Right cardiac atrium (tissue), 5 donors: ENCODE data around the gene PTAFR. TPM values are rescaled to one million over a fixed set of nuclear protein-coding genes. Genes with fewer than 3 reads are reported as not detected.
A peak's percentile ranks its signal among the peaks of the same experiment; 100 is the strongest.

Experiments used
- ATAC-seq, 2 donors: fragments of 200-7000 bp; cut with Tn5 transposase; one replicate each; pipeline versions ENCODE4 v1.8.0 to v1.9.1; 2020; ENCODE audit warnings: moderate library complexity in 2 of 2, mild to moderate bottlenecking in 1 of 2
- DNase-seq, 3 donors: peaks; one replicate each; pipeline ENCODE4 v3.0.0-alpha.2; 2020
- H3K27ac ChIP-seq: one replicate; pipeline ENCODE4 v1.5.1; 2013; ENCODE audit warnings: mild to moderate bottlenecking, low read length, control low read depth, moderate library complexity
- H3K27me3 ChIP-seq: one replicate; pipeline ENCODE4 v1.6.1; 2013; ENCODE audit not compliant: control insufficient read depth, insufficient read depth
- H3K4me1 ChIP-seq: one replicate; pipeline ENCODE4 v1.6.1; 2013; ENCODE audit warnings: low read length; ENCODE audit not compliant: control insufficient read depth, insufficient read depth
- H3K4me3 ChIP-seq: one replicate; pipeline ENCODE4 v1.5.1; 2013; ENCODE audit warnings: low read length, control low read depth
- H3K9me3 ChIP-seq: one replicate; pipeline ENCODE4 v1.6.1; 2013; ENCODE audit warnings: low read length; ENCODE audit not compliant: control insufficient read depth
- WGBS: extraction: QIAGEN DNeasy Blood & Tissue Kit; methylation state at CpG from one replicate; pipeline ENCODE4 v1.1.7; 2013; 5-methylcytosine and 5-hydroxymethylcytosine counted together
- intact Hi-C, 4 donors: fragments of 100-400 bp; cut with DNase I; formaldehyde crosslinking; loops; one replicate each; pipeline versions ENCODE4 v1.11.0 to v1.14.0; 2022 to 2023
- polyA plus RNA-seq: library from polyadenylated mRNA; stranded (reverse); fragments of 200-250 nt; gene quantifications from one replicate; pipeline ENCODE4 v1.2.3, GENCODE V29; 2013
- total RNA-seq, 4 donors: library from RNA; stranded (reverse); fragmentation: NEBNext Ultra II Directional; extraction: Animal tissue kit (Norgen Biotek cat#: 25700); gene quantifications; one replicate each; pipeline ENCODE4 v1.2.1, GENCODE V29; 2021
- donor health status: healthy with polysubstance abuse.
- donor health status: DM: no; HTN: yes; CAD: no.
- donor health status: DM: no; HTN: no; CAD: no.
- donor health status: DM: no; HTN: yes; CAD: no; lungs with severe emphysema.
- donor health status: DM: yes; HTN: yes; CAD: no.

Gene PTAFR
- total and polyA plus RNA-seq, 5 donors, result 0.52 to 3.6 (median 2.6) TPM

- intact Hi-C loops, result no loop called here
- DNase-seq, result no peak
- Histone ChIP-seq H3K27ac (no peak overlapping the region), H3K4me3 (no peak overlapping the region), H3K27me3 (no peaks in the 10 kb centered on the region), H3K9me3 (no peaks in the 10 kb centered on the region), H3K4me1 (no peaks in the 10 kb centered on the region)
- ATAC-seq, result no peak
- 94% methylated on average over 4 of the region's 4 CpGs for WGBS
Observed at GRCh38 chr1:28159243-28159642, 17.2 kb downstream of the PTAFR start.

DNA sequence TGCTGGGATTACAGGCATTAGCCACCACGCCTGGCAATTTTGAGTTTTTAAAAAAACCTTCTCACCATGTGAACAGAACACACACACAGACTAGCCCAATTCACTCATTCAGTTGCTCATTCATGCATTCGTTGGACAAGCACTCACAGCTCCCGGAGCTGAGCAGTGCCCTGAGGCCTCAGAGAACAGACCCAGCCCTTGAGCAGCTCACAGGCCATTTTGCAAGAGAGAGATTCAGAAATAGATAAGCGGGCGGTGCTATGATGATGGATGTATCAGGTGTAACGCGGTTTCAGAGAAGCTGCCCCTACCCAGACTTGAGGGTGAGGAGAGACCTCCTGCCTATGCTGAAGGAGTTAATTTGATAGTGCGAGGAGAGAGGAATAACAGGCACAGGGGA, 18.6 kb downstream of the PTAFR start:
- Histone ChIP-seq H3K4me1 (no peaks in the 10 kb centered on the region), H3K4me3 (no peak overlapping the region), H3K9me3 (no peaks in the 10 kb centered on the region), H3K27me3 (no peaks in the 10 kb centered on the region), H3K27ac (no peak overlapping the region)
- DNase-seq (no peak), ATAC-seq (no peak)
- intact Hi-C loops, result no loop called here
- WGBS, result 88% methylated on average over 8 of the region's 8 CpGs

DNA sequence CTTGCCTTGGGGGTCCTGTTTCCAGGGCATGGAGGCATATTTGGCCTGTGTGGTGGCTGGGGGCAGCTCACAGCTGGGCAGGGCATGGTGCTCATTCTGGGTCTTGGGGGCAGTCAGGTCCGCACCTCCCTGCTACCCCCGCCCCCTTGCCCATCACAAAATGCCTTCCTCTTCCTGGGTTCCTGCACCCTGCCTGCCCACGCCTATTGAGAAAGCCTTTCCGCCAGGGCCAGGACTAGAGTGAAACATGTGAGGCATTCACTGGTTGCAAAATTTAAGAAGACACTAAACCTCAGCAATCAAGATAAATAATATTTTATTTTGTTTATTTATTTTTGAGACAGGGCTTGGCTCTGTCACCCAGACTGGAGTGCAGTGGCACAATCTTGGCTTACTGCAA, 19.7 kb downstream of the PTAFR start:
- H3K27ac ChIP-seq, result no peak overlapping the region
- H3K9me3 ChIP-seq, result no peaks in the 10 kb centered on the region
- 81% methylated on average over 4 of the region's 4 CpGs for WGBS
- H3K27me3 ChIP-seq, result no peaks in the 10 kb centered on the region
- no peak for ATAC-seq
- DNase-seq, result peak; percentile 44 to 67 (median 66)
- no peak overlapping the region for H3K4me3 ChIP-seq
- intact Hi-C loops, result no loop called here
- H3K4me1 ChIP-seq, result no peaks in the 10 kb centered on the region

- H3K9me3 ChIP-seq, result no peaks in the 10 kb centered on the region
- intact Hi-C loops, result no loop called here
- ATAC-seq (no peak), DNase-seq (no peak)
- no peaks in the 10 kb centered on the region for H3K4me1 ChIP-seq
- no peak overlapping the region for H3K4me3 ChIP-seq
- 96% methylated on average over 4 of the region's 4 CpGs for WGBS
- no peaks in the 10 kb centered on the region for H3K27me3 ChIP-seq
- H3K27ac ChIP-seq, result no peak overlapping the region
Observed at GRCh38 chr1:28155628-28156027, 20.9 kb downstream of the PTAFR start.

- no peaks in the 10 kb centered on the region for H3K27me3 ChIP-seq
- ATAC-seq, result no peak
- no peak for DNase-seq
- H3K27ac ChIP-seq, result no peak overlapping the region
- intact Hi-C loops, result no loop called here
- no peaks in the 10 kb centered on the region for H3K4me1 ChIP-seq
- H3K9me3 ChIP-seq, result no peaks in the 10 kb centered on the region
- no peak overlapping the region for H3K4me3 ChIP-seq
- 84% methylated on average over 9 of the region's 9 CpGs for WGBS
Observed at GRCh38 chr1:28154078-28154594, 22.4 kb downstream of the PTAFR start.

DNA sequence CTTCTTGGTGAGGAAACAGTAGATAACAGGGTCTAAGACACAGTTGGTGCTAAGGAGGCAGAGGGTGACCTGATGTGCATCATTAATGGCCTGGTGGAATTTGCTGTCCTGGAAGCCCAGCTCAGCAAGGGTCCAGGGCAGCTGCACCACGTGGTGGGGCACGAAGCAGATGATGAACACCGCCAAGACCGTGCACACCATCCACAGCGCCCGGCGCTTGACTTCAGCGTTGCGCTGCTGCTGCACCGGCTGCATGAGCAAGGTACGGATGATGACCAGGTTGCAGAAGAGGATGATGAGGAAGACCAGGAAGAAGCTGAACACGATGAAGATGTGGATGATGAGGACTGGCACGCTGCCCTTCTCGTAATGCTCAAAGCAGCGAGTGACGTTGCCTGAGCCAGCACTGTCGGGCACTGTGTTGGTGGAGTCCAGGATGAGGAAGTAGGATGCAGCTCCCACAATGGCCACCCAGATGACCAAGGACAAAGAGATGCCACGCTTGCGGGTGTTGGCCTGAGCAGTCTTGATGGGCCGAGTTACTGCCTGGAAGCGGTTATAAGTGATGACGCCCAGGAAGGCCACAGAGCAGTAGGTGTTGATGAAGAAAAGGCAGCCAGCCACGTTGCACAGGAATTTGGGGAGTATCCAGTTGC, 26.2 kb downstream of the PTAFR start:
- intact Hi-C loops, result no loop called here
- Histone ChIP-seq H3K27me3 (no peaks in the 10 kb centered on the region), H3K4me3 (no peak overlapping the region), H3K4me1 (no peaks in the 10 kb centered on the region), H3K9me3 (no peaks in the 10 kb centered on the region), H3K27ac (no peak overlapping the region)
- 93% methylated on average over 23 of the region's 23 CpGs for WGBS
- DNase-seq (no peak), ATAC-seq (no peak)

DNA sequence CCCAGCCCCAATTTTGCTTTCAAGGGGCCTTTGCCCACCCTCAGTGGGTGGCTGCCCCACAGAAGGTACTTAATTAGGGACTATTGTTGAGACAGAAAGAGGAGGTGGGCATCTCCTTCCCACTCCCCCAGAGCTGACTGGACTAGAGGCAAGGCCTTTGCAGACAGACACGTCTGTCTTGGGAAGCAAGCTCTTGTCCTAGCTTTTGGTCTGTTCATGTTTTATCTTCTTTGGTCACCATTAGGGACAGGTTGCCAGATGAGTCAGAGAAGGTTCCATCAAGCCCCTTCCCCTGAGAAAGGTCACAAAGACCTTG, 27.7 kb downstream of the PTAFR start:
- no peaks in the 10 kb centered on the region for H3K4me1 ChIP-seq
- WGBS, result 91% methylated on average over 1 of the region's 1 CpG
- no peaks in the 10 kb centered on the region for H3K9me3 ChIP-seq
- no peak overlapping the region for H3K27ac ChIP-seq
- H3K27me3 ChIP-seq, result no peaks in the 10 kb centered on the region
- DNase-seq (no peak), ATAC-seq (no peak)
- intact Hi-C loops, result no loop called here
- H3K4me3 ChIP-seq, result no peak overlapping the region

GRCh38 chr1:28147264-28148094, 29.0 kb downstream of the PTAFR start:
- intact Hi-C loops, result no loop called here
- Histone ChIP-seq H3K9me3 (no peaks in the 10 kb centered on the region), H3K4me3 (no peak overlapping the region), H3K27ac (no peak overlapping the region), H3K4me1 (no peaks in the 10 kb centered on the region), H3K27me3 (no peaks in the 10 kb centered on the region)
- 63% methylated on average over 16 of the region's 16 CpGs for WGBS
- ATAC-seq, result no peak
- DNase-seq, result no peak

GRCh38 chr1:28145728-28146127, 30.8 kb downstream of the PTAFR start:
- DNase-seq, result no peak
- no peaks in the 10 kb centered on the region for H3K4me1 ChIP-seq
- no peaks in the 10 kb centered on the region for H3K27me3 ChIP-seq
- ATAC-seq, result no peak
- H3K4me3 ChIP-seq, result no peak overlapping the region
- no peaks in the 10 kb centered on the region for H3K9me3 ChIP-seq
- intact Hi-C loops, result no loop called here
- 95% methylated on average over 5 of the region's 5 CpGs for WGBS
- no peak overlapping the region for H3K27ac ChIP-seq

DNA sequence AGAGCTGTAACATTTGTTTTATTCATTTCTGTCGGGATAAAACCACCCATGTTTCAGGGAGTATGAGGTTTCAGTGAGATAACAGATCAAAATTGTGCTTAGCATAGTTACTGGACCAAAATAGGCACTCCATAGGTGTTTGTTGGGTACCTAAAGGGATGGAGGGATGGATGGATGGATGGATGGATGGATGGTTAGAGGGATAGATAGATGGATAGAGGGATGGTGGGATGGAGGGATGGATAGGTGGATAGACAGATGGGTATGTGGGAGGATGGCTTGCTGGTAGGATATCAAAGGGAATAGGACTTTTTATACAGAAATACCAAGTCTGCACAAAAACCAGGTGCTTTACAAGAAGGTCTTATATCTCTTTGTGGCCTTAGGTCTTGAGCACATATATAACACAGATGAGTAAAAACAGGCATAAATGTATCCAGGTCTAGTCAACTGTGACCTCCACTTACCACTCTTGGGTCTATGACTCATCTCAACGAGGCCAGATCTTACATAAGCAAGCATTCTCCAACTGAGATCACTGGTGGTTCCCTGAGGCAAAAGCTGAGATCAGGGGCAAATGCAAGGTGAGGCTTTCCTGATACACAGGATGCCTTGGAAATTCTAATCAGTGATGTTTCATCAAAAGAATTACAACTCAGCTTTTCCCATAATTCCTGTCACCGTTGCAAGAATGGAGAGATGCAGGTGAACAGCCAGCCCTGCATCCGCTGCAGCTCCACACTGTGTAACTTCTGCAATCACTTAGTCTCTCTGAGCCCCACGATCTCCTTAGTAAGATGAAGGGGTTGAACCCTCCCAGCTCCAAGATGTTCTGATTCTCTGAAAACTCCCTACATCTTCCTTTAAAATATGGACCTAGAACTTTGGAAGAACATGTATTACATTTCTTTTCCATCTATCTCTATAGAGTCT, 32.0 kb downstream of the PTAFR start:
- WGBS, result 76% methylated on average over 5 of the region's 5 CpGs
- Histone ChIP-seq H3K4me1 (no peaks in the 10 kb centered on the region), H3K4me3 (no peak overlapping the region), H3K27me3 (no peaks in the 10 kb centered on the region), H3K9me3 (no peaks in the 10 kb centered on the region), H3K27ac (no peak overlapping the region)
- intact Hi-C loops, result no loop called here
- DNase-seq (no peak), ATAC-seq (no peak)
